GM12892 (cell line): ENCODE results near the gene SIPA1L3.
"Not testable (repeated sequence)": the region's sequence is repeated elsewhere in the genome, so short reads cannot be mapped to it uniquely, and the experiment has no call there.

Source experiments
- DNase-seq: peaks from one replicate; pipeline ENCODE4 v3.0.0; 2011; ENCODE audit not compliant: insufficient read length
- FAIRE-seq: peaks from 2 replicates; lab custom pipeline; 2011; peaks lifted over from hg19 to GRCh38; lab: Jason Lieb, UNC
- POLR2A ChIP-seq: IDR thresholded peaks from 2 replicates; pipeline ENCODE4 v1.6.1; 2011; ENCODE audit warnings: low read depth, low read length, control low read depth
- POLR2AphosphoS5 ChIP-seq: IDR thresholded peaks from 2 replicates; pipeline ENCODE4 v1.6.1; 2011; ENCODE audit warnings: low read depth, low read length, control low read depth
- TAF1 ChIP-seq: IDR thresholded peaks from 2 replicates; pipeline ENCODE4 v1.6.1; 2011; ENCODE audit warnings: low read depth, mild to moderate bottlenecking, control low read depth, low read length, borderline replicate concordance

SIPA1L3 gene

DNA sequence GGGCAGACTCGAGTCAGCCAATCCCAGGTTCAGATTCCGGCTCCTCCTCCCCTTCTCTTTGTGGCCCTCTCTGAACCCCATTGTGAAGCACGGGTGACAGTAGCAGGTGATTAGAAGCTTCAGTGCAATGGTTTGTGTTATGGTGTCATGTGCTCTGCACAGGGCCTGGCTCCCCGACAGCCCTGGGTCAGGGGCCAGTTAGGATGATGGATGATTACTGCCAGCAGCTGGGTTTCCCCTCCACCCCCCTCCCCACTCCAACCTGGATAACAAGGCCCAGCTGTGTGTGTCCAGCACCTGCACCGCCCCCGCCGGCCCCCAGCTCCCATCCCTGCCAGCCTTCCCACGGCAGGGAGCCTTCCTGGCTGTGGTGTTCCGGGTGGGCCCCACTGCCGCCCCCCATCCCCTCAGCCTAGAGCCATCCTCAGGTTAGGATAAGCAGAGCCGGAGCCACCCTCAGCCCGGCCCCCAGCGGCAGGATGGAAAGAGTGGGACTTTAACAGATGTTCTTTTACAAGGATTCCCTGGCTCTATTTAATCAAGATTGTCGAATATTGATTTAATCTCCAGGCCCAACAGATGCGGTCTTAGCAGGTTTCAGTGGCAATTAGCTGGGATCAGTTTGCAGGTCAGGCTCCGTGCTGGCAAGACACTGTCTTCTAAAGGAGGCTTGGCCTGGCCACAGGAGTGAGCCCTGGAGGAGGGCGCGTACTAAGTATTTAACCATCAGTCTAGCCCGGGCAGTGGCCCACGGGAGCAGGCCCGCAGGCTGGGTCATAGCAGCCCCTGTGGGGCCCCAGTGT, 156.2 kb downstream of the SIPA1L3 start:
- DNase-seq (no peak), FAIRE-seq (no peak)
- TF ChIP-seq POLR2A = no peak
- TF ChIP-seq POLR2AphosphoS5 = no peak
- TF ChIP-seq TAF1 = no peak

DNA sequence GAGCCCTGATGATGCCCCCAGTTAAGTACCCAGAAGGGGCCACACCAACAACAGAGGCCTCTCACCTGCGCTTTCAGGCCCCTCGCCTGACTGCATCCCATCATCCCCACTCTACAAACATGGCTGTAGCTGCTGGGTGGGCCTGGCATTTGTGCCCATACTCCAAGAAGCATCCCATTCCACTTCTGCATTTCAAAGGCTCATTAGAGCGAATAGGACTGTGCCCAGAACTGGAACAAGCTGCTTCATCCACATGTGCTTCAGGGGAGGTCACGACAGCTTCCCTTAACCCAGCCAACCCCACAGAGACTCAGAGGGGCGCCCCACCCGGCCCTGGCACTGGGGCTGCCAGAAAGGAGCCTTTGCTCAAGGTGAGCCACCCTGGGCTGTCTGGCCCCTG, 156.9 kb downstream of the SIPA1L3 start:
- no peak for FAIRE-seq
- TF ChIP-seq TAF1 (no peak), POLR2A (no peak), POLR2AphosphoS5 (no peak)
- DNase-seq = no peak

DNA sequence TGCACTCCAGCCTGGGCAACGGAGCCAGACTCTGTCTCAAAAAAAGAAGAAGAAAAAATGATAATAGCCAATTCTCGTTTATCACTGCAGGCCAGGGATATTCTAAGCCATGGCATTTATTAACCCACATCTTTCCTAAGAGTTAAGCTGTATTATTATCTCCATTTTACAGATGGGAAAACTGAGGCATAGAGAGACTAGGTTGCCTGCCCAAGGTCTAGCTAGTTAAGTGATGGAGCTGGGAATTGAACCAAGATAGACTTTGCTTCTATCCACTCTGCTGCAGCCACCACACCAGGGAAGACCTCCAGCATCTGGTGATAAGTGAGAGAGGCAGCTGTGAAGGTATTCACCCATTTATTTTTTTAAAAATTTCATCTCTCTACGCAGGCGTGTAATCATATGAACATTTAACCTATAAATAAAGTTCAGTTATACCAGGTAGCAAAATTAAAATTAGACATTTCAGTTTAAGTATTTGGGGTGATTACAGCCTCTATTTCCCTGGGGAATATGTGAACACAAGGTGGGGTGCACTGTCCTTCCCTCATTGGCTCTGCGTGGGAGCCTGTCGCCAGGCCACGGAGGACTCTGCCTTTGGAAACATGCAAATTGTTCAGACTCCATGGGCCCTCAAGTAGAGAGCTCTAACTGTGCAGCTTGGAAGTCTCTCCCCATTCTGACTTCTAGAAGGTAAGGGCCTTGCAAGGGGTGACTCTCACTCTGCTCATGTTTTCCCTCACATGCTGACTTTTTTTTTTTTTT, 157.8 kb downstream of the SIPA1L3 start:
- FAIRE-seq (no peak), DNase-seq (no peak)
- TF ChIP-seq TAF1 (no peak), POLR2A (no peak), POLR2AphosphoS5 (no peak)

- FAIRE-seq, DNase-seq: not testable (repeated sequence)
These were observed 158.8 kb downstream of the SIPA1L3 start for GRCh38 chr19:38065775-38066174.

- no peak for DNase-seq
- FAIRE-seq = no peak
- no peak for TF ChIP-seq POLR2A
- TF ChIP-seq POLR2AphosphoS5 = no peak
- TF ChIP-seq TAF1 = no peak
These were observed 161.8 kb downstream of the SIPA1L3 start for GRCh38 chr19:38068826-38069225.

DNA sequence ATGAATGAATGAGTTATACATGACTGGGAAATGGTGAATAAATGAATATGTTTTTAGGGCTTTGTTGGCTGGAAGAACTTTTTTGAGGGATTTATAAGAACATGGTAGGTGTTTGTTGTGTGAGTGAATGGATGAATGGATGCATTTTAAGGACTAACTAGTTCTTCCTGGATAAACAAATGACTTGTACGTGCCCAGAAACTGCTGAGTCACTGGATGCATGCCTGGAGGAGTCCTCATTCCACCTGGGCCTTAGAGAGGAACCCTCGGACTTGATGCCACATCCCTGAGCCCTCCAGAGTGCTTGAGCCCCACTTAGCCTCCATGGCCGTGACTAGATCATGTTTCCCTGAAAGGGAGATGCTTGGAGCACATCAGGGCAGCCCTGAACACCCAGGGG, 163.6 kb downstream of the SIPA1L3 start:
- no peak for FAIRE-seq
- TF ChIP-seq POLR2A (no peak), POLR2AphosphoS5 (no peak), TAF1 (no peak)
- DNase-seq = no peak

DNA sequence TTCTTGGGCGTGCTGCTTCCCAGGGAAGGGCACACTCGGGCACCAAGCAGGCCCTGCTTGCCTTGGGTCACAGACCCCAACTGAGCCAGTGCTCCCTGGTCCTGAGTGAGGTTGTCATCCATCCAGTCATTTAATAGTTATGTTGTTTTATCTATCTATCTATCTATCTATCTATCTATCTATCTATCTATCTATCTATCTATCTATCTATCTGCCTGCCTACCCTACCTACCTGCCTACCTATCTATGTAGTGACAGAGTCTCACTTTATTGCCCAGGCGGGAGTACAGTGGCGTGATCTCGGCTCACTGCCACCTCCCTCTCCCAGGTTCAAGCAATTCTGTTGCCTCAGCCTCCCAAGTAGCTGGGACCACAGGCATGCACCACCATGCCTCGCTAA, 164.0 kb downstream of the SIPA1L3 start:
- FAIRE-seq = not testable (repeated sequence)

GRCh38 chr19:38071647-38072046, 164.6 kb downstream of the SIPA1L3 start:
- DNase-seq = no peak
- no peak for FAIRE-seq
- TF ChIP-seq TAF1 = no peak
- no peak for TF ChIP-seq POLR2AphosphoS5
- TF ChIP-seq POLR2A = no peak

More for the DNA sequence above, 164.0 kb downstream of the SIPA1L3 start:
- DNase-seq = not testable (repeated sequence)

DNA sequence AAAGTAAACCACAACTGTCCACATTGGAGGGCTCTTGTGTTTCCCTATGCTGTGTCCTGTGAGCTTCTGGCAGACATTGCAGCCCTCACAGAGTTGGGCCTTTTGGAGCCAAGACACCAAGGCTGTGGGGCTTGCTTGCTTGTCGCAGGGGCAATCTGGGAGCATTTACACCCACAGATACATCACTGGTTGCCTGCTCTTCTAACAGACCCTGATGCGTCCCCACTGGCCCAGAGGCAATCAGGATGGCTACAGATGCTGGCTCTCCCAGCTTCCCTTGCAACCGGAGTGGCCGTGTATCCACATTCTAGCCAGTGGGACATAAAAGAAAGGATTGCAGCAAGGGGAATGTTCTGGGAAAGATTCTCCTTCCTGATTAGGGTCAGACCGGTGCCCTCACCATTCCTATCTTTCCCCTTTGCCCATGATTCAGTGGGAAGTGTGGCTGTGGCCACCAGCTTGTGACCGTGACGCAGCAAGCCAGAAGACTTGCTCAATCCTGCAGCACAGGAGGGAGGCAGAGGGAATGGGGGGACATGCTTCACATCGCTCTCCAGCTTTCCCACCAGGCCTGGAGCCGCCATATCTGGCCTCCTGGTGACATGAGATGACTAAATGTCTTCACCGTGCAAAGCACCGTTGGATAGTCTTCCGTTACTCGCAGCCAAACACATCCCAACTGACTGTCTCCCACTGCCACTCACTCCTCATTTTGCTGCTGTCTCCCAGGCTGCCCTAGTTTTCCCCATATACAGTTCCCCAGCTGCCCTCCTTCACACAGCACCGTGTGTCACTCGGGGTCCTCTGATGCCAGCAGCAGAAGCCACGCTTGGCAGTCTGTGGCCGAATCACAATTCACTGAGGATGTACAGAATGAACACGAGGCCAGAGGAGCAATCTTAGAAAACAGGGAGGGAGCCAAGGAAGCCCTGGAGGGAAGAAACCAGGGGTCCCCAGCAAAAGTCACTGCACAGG, 166.1 kb downstream of the SIPA1L3 start:
- TF ChIP-seq POLR2A (no peak), TAF1 (no peak), POLR2AphosphoS5 (no peak)
- FAIRE-seq = no peak
- DNase-seq = no peak

- no peak for TF ChIP-seq TAF1
- TF ChIP-seq POLR2A = no peak
- no peak for TF ChIP-seq POLR2AphosphoS5
- DNase-seq = no peak
- FAIRE-seq = no peak
These were observed 167.1 kb downstream of the SIPA1L3 start for GRCh38 chr19:38073841-38074685.

GRCh38 chr19:38076337-38076736, 169.3 kb downstream of the SIPA1L3 start:
- no peak for TF ChIP-seq POLR2AphosphoS5
- no peak for TF ChIP-seq TAF1
- no peak for TF ChIP-seq POLR2A
- FAIRE-seq = no peak
- no peak for DNase-seq
